ENCODE data around the gene MLLT3.

- TF ChIP-seq CTCF (conservative IDR thresholded peaks at IDR 0.05): no peak
- no peak for TF ChIP-seq EZH2 (IDR thresholded peaks at IDR 0.05; ENCODE audit: low read depth)
These were observed 51.5 kb downstream of the MLLT3 start for GRCh38 chr9:20570756-20571155.
